Keratinocyte (primary cell): Measurements from ENCODE around the gene MAPKBP1. TPM values are rescaled to one million over a fixed set of nuclear protein-coding genes. Genes with fewer than 3 reads are reported as not detected.

Experiments used
- DNase-seq: peaks from one replicate; pipeline ENCODE4 v3.0.0-alpha.2; 2011; ENCODE audit warnings: low read depth, missing footprints, low spot score
- FAIRE-seq: peaks from 2 replicates; lab custom pipeline; 2011; peaks lifted over from hg19 to GRCh38; lab: Jason Lieb, UNC
- H2AFZ ChIP-seq: 2 replicates; pipeline ENCODE4 v1.6.0; 2012; ENCODE audit warnings: low read length, control low read depth, inconsistent platforms; ENCODE audit not compliant: control insufficient read depth
- H3K27ac ChIP-seq: 2 replicates; pipeline ENCODE4 v1.5.1; 2011; ENCODE audit warnings: low read length; ENCODE audit not compliant: control insufficient read depth, insufficient read depth
- H3K27me3 ChIP-seq: 3 replicates; pipeline ENCODE4 v1.6.0; 2011; ENCODE audit warnings: low read length; ENCODE audit not compliant: control insufficient read depth, insufficient read depth; ENCODE audit errors: extremely low read depth
- H3K36me3 ChIP-seq, 2 experiments: 2 replicates in 1 of 2; 3 replicates in 1 of 2; pipeline ENCODE4 v1.5.1; 2011; ENCODE audit warnings: low read length in 2 of 2, mild to moderate bottlenecking in 1 of 2; ENCODE audit not compliant: control insufficient read depth in 2 of 2, insufficient read depth in 2 of 2; ENCODE audit errors: extremely low read depth in 1 of 2
- H3K4me1 ChIP-seq: 3 replicates; pipeline ENCODE4 v1.5.1; 2011; ENCODE audit warnings: low read length; ENCODE audit not compliant: control insufficient read depth, insufficient read depth; ENCODE audit errors: extremely low read depth
- H3K4me2 ChIP-seq: 3 replicates; pipeline ENCODE4 v1.6.0; 2011; ENCODE audit warnings: low read depth, low read length; ENCODE audit not compliant: control insufficient read depth, insufficient read depth; ENCODE audit errors: extremely low read depth
- H3K4me3 ChIP-seq, 3 experiments: fragments of 200-600 bp in 1 of 3; sonication (generic) in 1 of 3; 2 replicates in 2 of 3; 3 replicates in 1 of 3; pipeline ENCODE4 v1.5.1; 2011 to 2016; ENCODE audit warnings: low read length in 3 of 3, mild to moderate bottlenecking in 3 of 3, control low read depth in 2 of 3, inconsistent platforms in 1 of 3, low read depth in 1 of 3, mixed read lengths in 1 of 3, mixed run types in 1 of 3, moderate library complexity in 1 of 3; ENCODE audit not compliant: control insufficient read depth in 2 of 3, insufficient read depth in 2 of 3; ENCODE audit errors: extremely low read depth in 1 of 3
- H3K79me2 ChIP-seq: 2 replicates; pipeline ENCODE4 v1.6.0; 2012; ENCODE audit warnings: low read length; ENCODE audit not compliant: control insufficient read depth, insufficient read depth
- H3K9ac ChIP-seq: 3 replicates; pipeline ENCODE4 v1.6.0; 2011; ENCODE audit warnings: low read length; ENCODE audit not compliant: control insufficient read depth, insufficient read depth; ENCODE audit errors: extremely low read depth
- H3K9me1 ChIP-seq: 3 replicates; pipeline ENCODE4 v1.6.0; 2011; ENCODE audit warnings: low read length; ENCODE audit not compliant: control insufficient read depth, insufficient read depth; ENCODE audit errors: extremely low read depth
- H3K9me3 ChIP-seq: 2 replicates; pipeline ENCODE4 v1.5.1; 2012; ENCODE audit warnings: low read depth, low read length; ENCODE audit not compliant: control insufficient read depth
- H4K20me1 ChIP-seq: 3 replicates; pipeline ENCODE4 v1.6.0; 2011; ENCODE audit warnings: low read length; ENCODE audit not compliant: control insufficient read depth, insufficient read depth; ENCODE audit errors: extremely low read depth
- CTCF ChIP-seq, 3 experiments: IDR thresholded peaks in 1 of 3; conservative IDR thresholded peaks in 1 of 3; optimal IDR thresholded peaks in 1 of 3; 2 replicates in 2 of 3; 3 replicates in 1 of 3; pipeline versions ENCODE3 to v1.5.1; 2011; ENCODE audit warnings: low read length in 3 of 3, mild to moderate bottlenecking in 3 of 3, moderate library complexity in 2 of 3, control low read depth in 1 of 3, inconsistent platforms in 1 of 3; ENCODE audit not compliant: insufficient read depth in 2 of 3; ENCODE audit errors: extremely low read depth in 1 of 3
- EZH2 ChIP-seq: IDR thresholded peaks from one replicate; pipeline ENCODE4 v1.6.1; 2012; ENCODE audit warnings: inconsistent platforms, mild to moderate bottlenecking, low read length, moderate library complexity
- dilution Hi-C: fragments of 300-500 bp; cut with MboI; formaldehyde crosslinking; loops from one replicate; pipeline ENCODE4 v1.7.0; 2020; ENCODE audit warnings: low sequenced_read_pairs; ENCODE audit not compliant: extremely low pct_ligation_motif_present
- polyA plus RNA-seq, 5 experiments: library from polyadenylated mRNA; depleted of rRNA in 3 of 5; stranded (reverse) in 3 of 5; stranded (forward) in 1 of 5; unstranded in 1 of 5; fragments of >200 nt; gene quantifications; 1 replicate in 1 of 5; 2 replicates in 3 of 5; 3 replicates in 1 of 5; pipeline versions ENCODE4 v1.2.1 to v1.2.3, GENCODE V29; 2011 to 2012; ENCODE audit warnings: missing spikeins in 2 of 5, low read depth in 1 of 5, low replicate concordance in 1 of 5

The MAPKBP1 gene
- polyA plus RNA-seq, 1 donor (not counting 4 experiments of a cell fraction or from before 2014, with no cell fraction given): 18.3 TPM

- H3K4me2 ChIP-seq: no peak overlapping the region
- H3K27me3 ChIP-seq: no peaks in the 10 kb centered on the region
- peaks cover 88% of the 10 kb centered on the region for H3K4me1 ChIP-seq
- no peaks in the 10 kb centered on the region for H4K20me1 ChIP-seq
- H3K4me3 ChIP-seq: no peak overlapping the region
- no peak for TF ChIP-seq CTCF (optimal IDR thresholded peaks at IDR 0.05 in 1 of 3, IDR thresholded peaks at IDR 0.05 in 1 of 3, conservative IDR thresholded peaks at IDR 0.05 in 1 of 3; ENCODE audit: extremely low read depth in 1 of 3, insufficient read depth in 2 of 3, low read length in 3 of 3)
- no peak for TF ChIP-seq EZH2
- H3K9me3 ChIP-seq: no peaks in the 10 kb centered on the region
- H2AFZ ChIP-seq: no peak overlapping the region
- dilution Hi-C loops: no loop called here
- H3K79me2 ChIP-seq: peaks cover 79% of the 10 kb centered on the region
- no peaks in the 10 kb centered on the region for H3K9me1 ChIP-seq
- no peak for DNase-seq
- peak overlapping the region; percentile 15 for H3K27ac ChIP-seq
- H3K9ac ChIP-seq: no peak overlapping the region
- FAIRE-seq: no peak
- peaks cover 10% of the 10 kb centered on the region in 2 experiments for H3K36me3 ChIP-seq
Observed at GRCh38 chr15:41792000-41792637, 17.8 kb downstream of the MAPKBP1 start.

- Histone ChIP-seq H3K9me1 (no peaks in the 10 kb centered on the region), H3K9me3 (no peaks in the 10 kb centered on the region), H3K4me3 (peak overlapping the region in 1 of 3 experiments; percentile 1), H3K9ac (peak overlapping the region; percentile 75), H3K4me1 (peaks cover 92% of the 10 kb centered on the region), H3K27ac (peak overlapping the region; percentile 84), H3K79me2 (peaks cover 77% of the 10 kb centered on the region), H3K36me3 (peaks cover 10 to 14% of the 10 kb centered on the region in 2 experiments), H3K27me3 (no peaks in the 10 kb centered on the region), H4K20me1 (no peaks in the 10 kb centered on the region), H2AFZ (no peak overlapping the region), H3K4me2 (peak overlapping the region; percentile 55)
- dilution Hi-C loops: no loop called here
- FAIRE-seq: peak; percentile 69
- no peak for TF ChIP-seq EZH2
- TF ChIP-seq CTCF (optimal IDR thresholded peaks at IDR 0.05 in 1 of 3, IDR thresholded peaks at IDR 0.05 in 1 of 3, conservative IDR thresholded peaks at IDR 0.05 in 1 of 3; ENCODE audit: extremely low read depth in 1 of 3, insufficient read depth in 2 of 3, low read length in 3 of 3): no peak
- peak; percentile 80 for DNase-seq
Observed at GRCh38 chr15:41794081-41794480, 19.8 kb downstream of the MAPKBP1 start.
